Tibial nerve (tissue), 4 donors: ENCODE results near the gene HSD17B1. TPM values are rescaled to one million over a fixed set of nuclear protein-coding genes. Genes with fewer than 3 reads are reported as not detected.

Experiments used
- DNase-seq, 2 donors: peaks; one replicate each; pipeline ENCODE4 v3.0.0-alpha.2; 2019; ENCODE audit warnings: low spot score in 2 of 2
- H3K27ac ChIP-seq, 4 donors: fragments of 200-600 bp; sonication (generic) in 3 of 4; one replicate each; pipeline ENCODE4 v1.5.1; 2017 to 2019; ENCODE audit warnings: mild to moderate bottlenecking in 1 of 4
- H3K27me3 ChIP-seq, 2 donors: fragments of 200-600 bp; sonication (generic) in 1 of 2; one replicate each; pipeline versions ENCODE4 v1.5.1 to v1.6.0; 2017 to 2019
- H3K36me3 ChIP-seq, 3 donors: fragments of 200-600 bp; sonication (generic); one replicate each; pipeline ENCODE4 v1.5.1; 2018 to 2019
- H3K4me1 ChIP-seq, 4 donors: fragments of 200-600 bp; sonication (generic) in 3 of 4; one replicate each; pipeline ENCODE4 v1.5.1; 2017 to 2019
- H3K4me3 ChIP-seq, 4 donors: fragments of 200-600 bp; sonication (generic) in 3 of 4; one replicate each; pipeline ENCODE4 v1.5.1; 2017 to 2019; ENCODE audit warnings: mild to moderate bottlenecking in 1 of 4, moderate library complexity in 1 of 4
- H3K9me3 ChIP-seq, 4 donors: fragments of 200-600 bp; sonication (generic) in 3 of 4; one replicate each; pipeline ENCODE4 v1.5.1; 2017 to 2019
- CTCF ChIP-seq, 5 experiments: fragments of 200-600 bp in 3 of 5; fragments of 450-650 bp in 2 of 5; sonication (generic) in 3 of 5; IDR thresholded peaks; one replicate each; pipeline ENCODE4 v1.5.1; 2016 to 2019; ENCODE audit warnings: antibody characterized with exemption in 5 of 5, mild to moderate bottlenecking in 3 of 5, moderate library complexity in 2 of 5
- EP300 ChIP-seq, 2 donors: sonication (generic); formaldehyde crosslinking; IDR thresholded peaks; one replicate each; pipeline ENCODE4 v1.6.1; 2017; ENCODE audit warnings: antibody characterized with exemption in 2 of 2, mild to moderate bottlenecking in 1 of 2
- POLR2A ChIP-seq, 2 donors: fragments of 450-650 bp; IDR thresholded peaks; one replicate each; pipeline ENCODE4 v1.6.1; 2017; ENCODE audit warnings: antibody characterized with exemption in 2 of 2, mild to moderate bottlenecking in 2 of 2, moderate library complexity in 2 of 2
- WGBS, 2 donors: methylation state at CpG; one replicate each; pipeline ENCODE4 v1.1.5; 2018; 5-methylcytosine and 5-hydroxymethylcytosine counted together
- total RNA-seq, 4 donors: library from RNA; depleted of rRNA; stranded (reverse); fragments of >200 nt; gene quantifications; one replicate each; pipeline ENCODE4 v1.1.0, GENCODE V29; 2016

The HSD17B1 gene
- total RNA-seq, 4 donors from 2014 or later = 0.78 to 4.4 (median 3.7) TPM

DNA sequence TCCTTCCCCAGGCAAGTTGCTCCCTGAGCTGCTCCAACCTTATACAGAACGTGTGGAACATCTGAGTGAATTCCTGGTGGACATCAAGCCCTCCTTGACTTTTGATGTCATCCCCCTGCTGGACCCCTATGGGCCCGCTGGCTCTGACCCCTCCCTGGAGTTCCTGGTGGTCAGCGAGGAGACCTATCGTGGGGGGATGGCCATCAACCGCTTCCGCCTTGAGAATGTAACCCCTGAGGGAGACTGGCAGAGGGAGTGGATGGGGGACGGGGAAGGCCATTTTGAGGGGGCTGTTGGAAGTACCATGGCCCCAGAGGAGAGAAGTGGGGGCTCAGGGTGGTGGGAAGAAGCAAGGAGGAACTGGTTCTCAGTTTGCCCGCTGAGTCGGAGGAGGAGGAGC lies 11.2 kb downstream of the HSD17B1 start:
- Histone ChIP-seq H3K4me1 (peaks cover 0 to 74% (median 40%) of the 10 kb centered on the region in 4 donors), H3K4me3 (no peak overlapping the region), H3K27ac (peak overlapping the region in 1 of 4 donors; percentile 26), H3K9me3 (no peaks in the 10 kb centered on the region), H3K36me3 (peaks cover 0 to 32% (median 19%) of the 10 kb centered on the region in 3 donors), H3K27me3 (no peaks in the 10 kb centered on the region)
- 74 to 81% methylated on average over 9 of the region's 9 CpGs for WGBS, 2 donors
- no peak for TF ChIP-seq POLR2A (IDR thresholded peaks at IDR 0.05)
- no peak for TF ChIP-seq EP300 (IDR thresholded peaks at IDR 0.05)
- DNase-seq = no peak

DNA sequence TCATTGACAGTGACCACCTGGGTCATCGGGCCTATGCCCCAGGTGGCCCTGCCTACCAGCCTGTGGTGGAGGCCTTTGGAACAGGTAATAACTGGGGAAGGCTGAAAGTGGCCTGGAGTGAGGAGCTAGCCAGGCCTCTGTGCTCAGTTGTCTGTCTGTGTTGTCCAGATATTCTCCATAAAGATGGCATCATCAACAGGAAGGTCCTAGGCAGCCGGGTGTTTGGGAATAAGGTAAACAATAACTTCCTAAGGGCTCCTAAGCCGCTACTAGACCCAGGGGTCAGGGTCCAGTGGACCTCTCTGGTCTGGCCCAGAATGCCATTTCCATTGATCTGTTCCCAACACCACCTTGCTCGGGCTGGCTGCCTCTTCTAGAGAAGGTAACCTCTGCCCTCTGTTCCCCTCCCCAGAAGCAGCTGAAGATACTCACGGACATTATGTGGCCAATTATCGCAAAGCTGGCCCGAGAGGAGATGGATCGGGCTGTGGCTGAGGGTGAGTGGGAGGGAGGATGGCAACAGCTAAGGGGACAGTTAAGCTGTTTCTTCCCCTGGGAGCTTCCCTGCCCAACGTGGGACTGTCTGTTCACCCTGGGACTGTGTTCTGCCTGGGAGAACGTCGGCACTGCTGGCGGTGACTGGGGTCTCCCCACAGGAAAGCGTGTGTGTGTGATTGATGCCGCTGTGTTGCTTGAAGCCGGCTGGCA lies 12.2 kb downstream of the HSD17B1 start:
- Histone ChIP-seq H3K27me3 (no peaks in the 10 kb centered on the region), H3K36me3 (peaks cover 0 to 43% (median 27%) of the 10 kb centered on the region in 3 donors), H3K4me3 (no peak overlapping the region), H3K4me1 (peaks cover 0 to 72% (median 40%) of the 10 kb centered on the region in 4 donors), H3K27ac (no peak overlapping the region), H3K9me3 (no peaks in the 10 kb centered on the region)
- 85 to 91% methylated on average over 14 to 15 of the region's 15 CpGs for WGBS, 2 donors
- no peak for TF ChIP-seq EP300 (IDR thresholded peaks at IDR 0.05)
- TF ChIP-seq POLR2A (IDR thresholded peaks at IDR 0.05) = no peak
- TF ChIP-seq CTCF (IDR thresholded peaks at IDR 0.05) = no peak
- no peak for DNase-seq

DNA sequence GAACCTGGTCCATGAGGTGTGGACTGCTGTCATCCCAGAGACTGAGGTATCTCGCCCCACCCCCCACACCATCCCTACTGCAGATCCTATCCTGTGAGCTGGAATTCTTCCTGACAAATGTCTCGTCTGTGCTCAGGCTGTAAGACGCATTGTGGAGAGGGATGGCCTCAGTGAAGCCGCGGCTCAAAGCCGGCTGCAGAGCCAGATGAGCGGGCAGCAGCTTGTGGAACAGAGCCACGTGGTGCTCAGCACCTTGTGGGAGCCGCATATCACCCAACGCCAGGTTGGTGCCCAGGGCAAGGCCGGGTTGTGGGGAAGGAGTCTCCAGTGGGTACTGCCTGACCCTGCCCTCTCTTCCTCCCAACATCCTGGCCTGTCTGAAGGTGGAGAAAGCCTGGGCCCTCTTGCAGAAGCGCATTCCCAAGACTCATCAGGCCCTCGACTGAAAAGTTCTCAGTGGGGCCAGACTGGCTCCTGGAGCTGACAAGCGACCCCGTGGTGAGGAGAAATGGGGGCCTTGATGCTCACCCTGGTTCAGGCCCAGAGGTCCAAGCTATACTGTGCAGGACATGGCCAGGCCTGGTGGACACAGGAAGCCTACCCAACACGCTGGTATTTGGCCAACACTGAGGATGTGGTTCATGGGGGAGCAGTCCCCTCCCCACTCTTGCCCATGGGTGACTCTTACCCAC lies 12.9 kb downstream of the HSD17B1 start:
- Histone ChIP-seq H3K4me3 (no peak overlapping the region), H3K9me3 (no peaks in the 10 kb centered on the region), H3K4me1 (peaks cover 0 to 65% (median 40%) of the 10 kb centered on the region in 4 donors), H3K36me3 (peaks cover 0 to 50% (median 28%) of the 10 kb centered on the region in 3 donors), H3K27ac (peak overlapping the region in 3 of 4 donors; percentile 93 to 96 (median 96)), H3K27me3 (no peaks in the 10 kb centered on the region)
- TF ChIP-seq EP300 (IDR thresholded peaks at IDR 0.05) (no peak), CTCF (IDR thresholded peaks at IDR 0.05) (no peak), POLR2A (IDR thresholded peaks at IDR 0.05) (no peak)
- WGBS, 2 donors = 87 to 90% methylated on average over 14 to 16 of the region's 16 CpGs
- DNase-seq = no peak

DNA sequence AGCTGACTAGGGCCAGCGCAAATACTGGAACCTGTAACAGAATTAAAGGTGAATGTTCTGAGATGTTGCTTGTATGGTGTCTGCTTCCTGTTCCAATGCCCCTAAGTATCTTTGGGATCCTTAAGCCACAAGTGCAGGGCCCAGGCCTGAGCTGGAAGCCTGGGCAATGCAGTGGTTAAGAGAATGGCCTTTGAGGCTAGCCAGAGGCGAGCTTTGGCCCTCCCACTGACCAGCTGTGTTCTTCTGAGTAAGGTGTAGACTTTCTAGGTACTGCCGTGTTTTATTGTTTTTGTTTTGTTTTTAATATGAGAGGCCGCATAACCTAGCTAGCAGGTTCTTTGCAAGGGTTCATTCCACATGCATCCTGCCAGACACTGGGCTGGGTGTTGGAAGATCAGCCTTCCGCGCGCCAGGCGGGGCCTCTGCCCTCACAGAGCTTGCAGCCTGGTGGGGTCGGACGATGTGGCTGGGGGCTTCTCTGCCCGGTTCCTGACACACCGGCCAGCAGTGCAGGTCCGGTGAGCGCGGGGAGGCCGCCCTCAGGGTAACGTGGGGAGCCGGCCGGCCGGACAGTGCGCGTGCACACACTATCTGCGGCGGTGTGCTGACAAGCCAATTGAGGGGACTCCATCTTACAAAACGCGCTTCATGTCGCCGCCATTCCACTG lies 13.6 kb downstream of the HSD17B1 start:
- peak overlapping the region; percentile 76 to 95 (median 90) for H3K4me3 ChIP-seq
- 50 to 56% methylated on average over 11 to 12 of the region's 28 CpGs for WGBS, 2 donors
- H3K27me3 ChIP-seq = no peaks in the 10 kb centered on the region
- peaks cover 0 to 60% (median 39%) of the 10 kb centered on the region in 4 donors for H3K4me1 ChIP-seq
- H3K27ac ChIP-seq = peak overlapping the region; percentile 81 to 96 (median 94)
- no peak for DNase-seq
- no peaks in the 10 kb centered on the region for H3K9me3 ChIP-seq
- peaks cover 0 to 56% (median 28%) of the 10 kb centered on the region in 3 donors for H3K36me3 ChIP-seq
- TF ChIP-seq EP300 (IDR thresholded peaks at IDR 0.05) (no peak), CTCF (IDR thresholded peaks at IDR 0.05) (no peak)

DNA sequence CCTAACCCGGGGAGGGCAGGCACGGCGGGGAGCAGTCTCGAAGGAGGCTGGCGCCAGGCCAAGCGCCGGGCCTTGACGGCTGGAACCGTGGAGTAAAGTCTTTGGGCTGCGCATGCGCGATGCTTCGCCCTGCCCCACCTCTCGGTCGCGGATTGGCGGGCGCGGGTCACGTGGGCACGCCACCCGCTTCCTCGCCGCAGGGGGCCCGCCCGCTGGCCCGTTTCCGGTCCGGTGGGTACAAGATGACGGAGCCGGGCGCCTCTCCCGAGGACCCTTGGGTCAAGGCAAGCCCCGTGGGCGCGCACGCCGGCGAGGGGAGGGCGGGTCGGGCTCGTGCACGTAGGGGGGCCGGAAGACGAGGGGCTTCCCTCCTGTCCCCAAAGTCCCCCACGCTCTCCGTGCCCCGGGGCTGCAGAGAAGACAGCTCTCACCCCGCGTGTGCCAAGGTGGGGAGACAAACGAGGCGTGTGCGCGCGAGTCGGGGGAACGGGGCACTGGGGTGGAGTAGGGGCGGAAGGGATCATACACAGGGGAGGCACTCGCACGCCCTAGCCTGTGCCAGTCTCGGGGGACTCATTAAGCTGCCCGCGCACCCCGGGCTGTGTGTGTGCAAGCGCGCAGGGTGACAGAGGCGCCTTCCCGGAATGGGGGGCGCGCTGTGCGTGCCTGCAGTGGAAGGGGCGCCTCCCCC lies 14.3 kb downstream of the HSD17B1 start, which contains the start of gene MLX:
MLX (plus strand) TSS at position 218 of the 691 bp plus-strand sequence; CDS start at position 243, 25 bp downstream.
- no peaks in the 10 kb centered on the region for H3K27me3 ChIP-seq
- peak within 1 kb of the TSS; percentile 81 to 96 (median 94) for H3K27ac ChIP-seq
- 0 to 1% methylated on average over 35 to 57 of the region's 72 CpGs for WGBS, 2 donors
- H3K9me3 ChIP-seq = no peaks in the 10 kb centered on the region
- H3K36me3 ChIP-seq = peaks cover 0 to 63% (median 28%) of the 10 kb centered on the region in 3 donors
- peaks cover 0 to 56% (median 35%) of the 10 kb centered on the region in 4 donors for H3K4me1 ChIP-seq
- TF ChIP-seq EP300 (IDR thresholded peaks at IDR 0.05) (peak; percentile 83 to 92), POLR2A (IDR thresholded peaks at IDR 0.05) (peak; percentile 7 to 51), CTCF (IDR thresholded peaks at IDR 0.05) (peak in 1 of 5 experiments; percentile 35)
- DNase-seq = peak; percentile 85 to 88
- peak within 1 kb of the TSS; percentile 76 to 95 (median 90) for H3K4me3 ChIP-seq
